ENCODE results near the gene ENOPH1.

DNA sequence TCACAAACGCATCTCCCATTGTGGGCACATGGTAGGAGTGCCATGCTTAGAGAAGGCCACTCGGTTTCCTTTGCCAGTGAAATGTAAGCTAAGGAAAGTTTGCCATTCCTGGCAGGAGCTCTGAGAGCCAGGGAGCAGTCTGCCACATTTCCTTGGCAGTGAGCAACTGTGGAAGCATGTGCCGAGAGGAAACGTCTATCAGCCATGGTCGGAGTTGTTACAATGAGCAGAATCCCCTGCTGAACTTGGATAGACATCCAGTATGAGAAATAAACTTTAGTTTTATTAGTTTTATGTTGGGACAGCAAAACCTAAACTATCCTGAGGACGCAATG, 51.1 kb downstream of the ENOPH1 start:
- TF ChIP-seq, protein P1, sequence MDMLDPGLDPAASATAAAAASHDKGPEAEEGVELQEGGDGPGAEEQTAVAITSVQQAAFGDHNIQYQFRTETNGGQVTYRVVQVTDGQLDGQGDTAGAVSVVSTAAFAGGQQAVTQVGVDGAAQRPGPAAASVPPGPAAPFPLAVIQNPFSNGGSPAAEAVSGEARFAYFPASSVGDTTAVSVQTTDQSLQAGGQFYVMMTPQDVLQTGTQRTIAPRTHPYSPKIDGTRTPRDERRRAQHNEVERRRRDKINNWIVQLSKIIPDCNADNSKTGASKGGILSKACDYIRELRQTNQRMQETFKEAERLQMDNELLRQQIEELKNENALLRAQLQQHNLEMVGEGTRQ (IDR thresholded peaks at IDR 0.05; ENCODE audit: low read depth, low read length): no peak
- TF ChIP-seq, protein P2, sequence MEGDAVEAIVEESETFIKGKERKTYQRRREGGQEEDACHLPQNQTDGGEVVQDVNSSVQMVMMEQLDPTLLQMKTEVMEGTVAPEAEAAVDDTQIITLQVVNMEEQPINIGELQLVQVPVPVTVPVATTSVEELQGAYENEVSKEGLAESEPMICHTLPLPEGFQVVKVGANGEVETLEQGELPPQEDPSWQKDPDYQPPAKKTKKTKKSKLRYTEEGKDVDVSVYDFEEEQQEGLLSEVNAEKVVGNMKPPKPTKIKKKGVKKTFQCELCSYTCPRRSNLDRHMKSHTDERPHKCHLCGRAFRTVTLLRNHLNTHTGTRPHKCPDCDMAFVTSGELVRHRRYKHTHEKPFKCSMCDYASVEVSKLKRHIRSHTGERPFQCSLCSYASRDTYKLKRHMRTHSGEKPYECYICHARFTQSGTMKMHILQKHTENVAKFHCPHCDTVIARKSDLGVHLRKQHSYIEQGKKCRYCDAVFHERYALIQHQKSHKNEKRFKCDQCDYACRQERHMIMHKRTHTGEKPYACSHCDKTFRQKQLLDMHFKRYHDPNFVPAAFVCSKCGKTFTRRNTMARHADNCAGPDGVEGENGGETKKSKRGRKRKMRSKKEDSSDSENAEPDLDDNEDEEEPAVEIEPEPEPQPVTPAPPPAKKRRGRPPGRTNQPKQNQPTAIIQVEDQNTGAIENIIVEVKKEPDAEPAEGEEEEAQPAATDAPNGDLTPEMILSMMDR (conservative IDR thresholded peaks at IDR 0.05; ENCODE audit: low read depth, low read length): no peak
